Stomach (tissue), 4 donors: ENCODE data around the gene INAFM2.

Experiments
- EP300 ChIP-seq: sonication (generic); formaldehyde crosslinking; IDR thresholded peaks from one replicate; pipeline ENCODE4 v1.6.1; 2017; ENCODE audit warnings: antibody characterized with exemption
- POLR2A ChIP-seq, 4 donors: fragments of 450-650 bp; IDR thresholded peaks; one replicate each; pipeline ENCODE4 v1.6.1; 2016; ENCODE audit warnings: antibody characterized with exemption in 4 of 4, control low read depth in 2 of 4, mild to moderate bottlenecking in 1 of 4, moderate library complexity in 1 of 4
- TF ChIP-seq, protein P1 (sequence below), 7 experiments: fragments of 450-650 bp in 4 of 7; fragments of 200-600 bp in 3 of 7; sonication (generic) in 3 of 7; IDR thresholded peaks; one replicate each; pipeline ENCODE4 v1.5.1; 2016 to 2019; ENCODE audit warnings: antibody characterized with exemption in 7 of 7, control low read depth in 2 of 7, mild to moderate bottlenecking in 1 of 7

DNA sequence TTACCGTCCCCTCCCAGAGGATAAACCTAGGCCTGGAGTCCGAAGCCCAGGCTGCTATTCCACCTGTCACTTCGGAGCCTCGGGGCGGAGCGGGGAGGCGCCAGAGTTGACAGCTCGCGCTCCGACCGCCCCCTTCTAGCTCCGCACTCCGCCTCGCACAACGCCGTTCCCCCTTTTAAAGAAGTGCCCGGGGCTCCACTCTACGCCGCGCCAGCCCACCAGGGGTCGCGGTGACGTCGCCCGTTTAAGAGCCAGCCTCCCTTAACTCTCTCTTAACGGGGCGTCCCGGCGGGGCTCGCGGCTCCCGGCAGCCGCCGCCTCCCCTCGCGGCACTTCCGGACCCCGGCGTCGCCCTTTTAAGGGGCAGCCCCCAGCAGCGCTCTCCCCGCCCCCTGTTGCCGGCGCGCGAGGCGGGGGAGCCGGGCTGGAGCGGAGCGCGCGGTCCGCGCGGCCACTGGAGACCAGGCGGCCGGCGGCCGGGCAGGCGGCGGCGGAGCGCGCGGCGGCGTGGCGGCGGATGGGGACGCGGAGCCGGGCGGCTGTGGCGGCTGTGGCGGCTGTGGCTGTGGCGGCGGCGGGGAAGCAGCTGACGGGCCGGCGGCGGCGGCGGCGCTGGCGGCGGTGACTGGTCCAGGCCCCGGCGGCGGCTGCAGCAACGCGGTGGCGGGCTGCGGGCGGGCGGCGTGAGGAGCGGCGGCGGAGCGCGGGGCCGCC is at the start of gene INAFM2:
- TF ChIP-seq, protein P1, sequence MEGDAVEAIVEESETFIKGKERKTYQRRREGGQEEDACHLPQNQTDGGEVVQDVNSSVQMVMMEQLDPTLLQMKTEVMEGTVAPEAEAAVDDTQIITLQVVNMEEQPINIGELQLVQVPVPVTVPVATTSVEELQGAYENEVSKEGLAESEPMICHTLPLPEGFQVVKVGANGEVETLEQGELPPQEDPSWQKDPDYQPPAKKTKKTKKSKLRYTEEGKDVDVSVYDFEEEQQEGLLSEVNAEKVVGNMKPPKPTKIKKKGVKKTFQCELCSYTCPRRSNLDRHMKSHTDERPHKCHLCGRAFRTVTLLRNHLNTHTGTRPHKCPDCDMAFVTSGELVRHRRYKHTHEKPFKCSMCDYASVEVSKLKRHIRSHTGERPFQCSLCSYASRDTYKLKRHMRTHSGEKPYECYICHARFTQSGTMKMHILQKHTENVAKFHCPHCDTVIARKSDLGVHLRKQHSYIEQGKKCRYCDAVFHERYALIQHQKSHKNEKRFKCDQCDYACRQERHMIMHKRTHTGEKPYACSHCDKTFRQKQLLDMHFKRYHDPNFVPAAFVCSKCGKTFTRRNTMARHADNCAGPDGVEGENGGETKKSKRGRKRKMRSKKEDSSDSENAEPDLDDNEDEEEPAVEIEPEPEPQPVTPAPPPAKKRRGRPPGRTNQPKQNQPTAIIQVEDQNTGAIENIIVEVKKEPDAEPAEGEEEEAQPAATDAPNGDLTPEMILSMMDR (IDR thresholded peaks at IDR 0.05), result peak in 5 of 7 experiments; percentile 44 to 74 (median 58)
- TF ChIP-seq EP300 (no peak), POLR2A (IDR thresholded peaks at IDR 0.05) (no peak)
